GM13977 (cell line): Measurements from ENCODE around the gene IL1B.

Source experiments
- DNase-seq: peaks from one replicate; pipeline ENCODE4 v3.0.0; 2012; ENCODE audit warnings: low spot score
- in situ Hi-C: fragments of 300-500 bp; cut with MboI; formaldehyde crosslinking; loops from one replicate; pipeline ENCODE4 v1.12.0; 2022; ENCODE audit warnings: low sequenced_read_pairs, low pct_unique_long_range_greater_than_20kb, mixed read lengths, inconsistent platforms; ENCODE audit not compliant: unreplicated experiment
- TF ChIP-seq, protein P1 (sequence below): IDR thresholded peaks from 2 replicates; pipeline ENCODE4 v1.5.1; 2012; ENCODE audit warnings: mild to moderate bottlenecking, control low read depth; ENCODE audit not compliant: insufficient read depth; ENCODE audit errors: extremely low read depth, missing control alignments

Gene IL1B

DNA sequence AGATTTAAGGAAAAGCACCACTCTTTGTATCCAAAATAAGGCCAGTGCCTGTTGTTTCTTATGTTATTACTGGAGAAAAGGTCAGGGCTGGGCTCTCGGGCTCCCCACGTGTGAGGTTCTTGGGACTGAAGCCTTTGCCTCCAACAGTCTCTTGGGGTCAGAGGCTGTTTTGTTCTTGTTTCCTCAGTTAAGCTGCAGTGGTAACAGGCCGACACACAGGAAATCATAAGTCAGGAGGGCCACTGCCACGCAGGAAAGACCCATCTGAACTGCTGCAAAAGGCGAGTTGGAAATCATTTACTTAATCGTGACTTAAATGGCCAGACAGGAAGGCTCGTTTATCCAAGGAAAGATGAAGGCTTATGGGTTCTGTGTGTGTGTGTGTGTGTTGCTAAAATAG lies 44.1 kb upstream of the IL1B start:
- in situ Hi-C loops, result loop anchor here (10.0 kb wide), 1 partner anchor 126 kb away; no protein-coding TSS in a partner anchor
- DNase-seq, result no peak
- TF ChIP-seq, protein P1, sequence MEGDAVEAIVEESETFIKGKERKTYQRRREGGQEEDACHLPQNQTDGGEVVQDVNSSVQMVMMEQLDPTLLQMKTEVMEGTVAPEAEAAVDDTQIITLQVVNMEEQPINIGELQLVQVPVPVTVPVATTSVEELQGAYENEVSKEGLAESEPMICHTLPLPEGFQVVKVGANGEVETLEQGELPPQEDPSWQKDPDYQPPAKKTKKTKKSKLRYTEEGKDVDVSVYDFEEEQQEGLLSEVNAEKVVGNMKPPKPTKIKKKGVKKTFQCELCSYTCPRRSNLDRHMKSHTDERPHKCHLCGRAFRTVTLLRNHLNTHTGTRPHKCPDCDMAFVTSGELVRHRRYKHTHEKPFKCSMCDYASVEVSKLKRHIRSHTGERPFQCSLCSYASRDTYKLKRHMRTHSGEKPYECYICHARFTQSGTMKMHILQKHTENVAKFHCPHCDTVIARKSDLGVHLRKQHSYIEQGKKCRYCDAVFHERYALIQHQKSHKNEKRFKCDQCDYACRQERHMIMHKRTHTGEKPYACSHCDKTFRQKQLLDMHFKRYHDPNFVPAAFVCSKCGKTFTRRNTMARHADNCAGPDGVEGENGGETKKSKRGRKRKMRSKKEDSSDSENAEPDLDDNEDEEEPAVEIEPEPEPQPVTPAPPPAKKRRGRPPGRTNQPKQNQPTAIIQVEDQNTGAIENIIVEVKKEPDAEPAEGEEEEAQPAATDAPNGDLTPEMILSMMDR, result no peak

DNA sequence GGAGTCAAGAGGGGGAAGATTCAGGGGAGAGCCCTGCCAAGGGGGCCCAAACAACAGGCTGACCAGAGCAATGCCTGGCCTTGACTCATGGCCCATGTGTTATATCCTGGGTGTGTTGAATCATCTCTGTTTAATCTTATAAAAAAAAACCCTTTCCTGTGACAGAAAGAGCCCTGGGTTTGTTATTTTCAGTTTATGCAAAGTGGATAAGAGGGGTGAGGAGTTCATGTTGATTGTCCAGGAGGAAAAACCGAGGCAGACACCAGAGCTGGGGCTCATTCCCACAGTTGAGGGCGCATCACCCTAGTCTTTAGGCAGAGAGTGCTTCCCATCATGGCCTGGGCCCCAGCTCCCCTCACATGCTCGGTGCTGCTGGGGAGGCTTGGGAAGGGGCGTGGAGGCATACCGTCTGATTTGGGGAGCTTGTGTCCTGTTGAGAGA lies 43.5 kb upstream of the IL1B start:
- DNase-seq, result no peak
- TF ChIP-seq, protein P1, result no peak
- in situ Hi-C loops, result loop anchor here (10.0 kb wide), 1 partner anchor 125 kb away; no protein-coding TSS in a partner anchor

DNA sequence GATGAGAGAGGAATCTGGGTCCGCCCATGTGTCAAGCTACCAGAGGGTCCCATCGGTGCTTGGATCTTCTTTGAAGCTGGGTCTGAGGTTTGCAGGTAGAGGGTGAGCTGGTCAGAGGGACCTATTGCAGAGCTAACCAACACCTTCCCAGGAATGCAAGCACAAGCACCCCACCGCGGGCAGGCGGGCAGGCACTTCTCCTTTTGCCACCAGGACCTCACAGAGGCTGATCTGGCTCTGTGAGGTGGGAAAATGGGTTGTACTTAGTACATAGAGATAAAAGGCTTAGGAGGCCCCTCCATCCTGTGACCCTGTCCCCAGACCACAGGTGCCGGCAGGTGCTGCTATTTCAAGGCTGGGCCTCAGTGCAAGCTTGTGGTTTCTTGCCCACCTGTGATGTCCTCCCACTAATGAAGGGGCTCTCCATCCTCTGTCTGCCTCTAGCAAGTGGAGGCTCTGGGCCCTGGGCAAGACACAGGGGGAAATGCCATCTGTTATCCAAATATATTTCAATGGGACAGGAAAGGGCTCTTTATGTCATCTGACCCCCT lies 43.0 kb upstream of the IL1B start:
- in situ Hi-C loops, result loop anchor here (10.0 kb wide), 1 partner anchor 125 kb away; no protein-coding TSS in a partner anchor

DNA sequence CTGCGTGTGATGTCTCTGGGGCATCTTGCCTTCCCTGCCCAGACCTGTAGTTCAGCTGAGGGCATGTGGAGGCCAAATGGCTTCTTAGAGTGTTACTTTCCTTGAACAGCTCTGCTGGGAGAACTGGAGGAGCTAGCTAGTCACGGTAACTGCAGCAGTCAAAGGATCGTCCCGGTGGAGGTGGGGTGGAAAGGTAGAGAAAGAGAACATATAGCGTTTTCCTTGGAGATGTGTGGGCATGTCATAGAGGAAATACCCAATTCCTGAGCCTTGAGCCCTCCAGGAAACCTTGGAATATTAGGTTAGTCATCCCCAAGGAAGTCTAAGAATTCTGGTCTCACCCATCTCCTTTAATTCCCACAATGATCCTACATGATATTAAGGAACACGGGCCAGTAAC lies 40.8 kb upstream of the IL1B start:
- TF ChIP-seq, protein P1, result no peak
- no peak for DNase-seq
- in situ Hi-C loops, result no loop called here

More for the DNA sequence above, 43.0 kb upstream of the IL1B start:
- TF ChIP-seq, protein P1, result no peak
- DNase-seq, result no peak

DNA sequence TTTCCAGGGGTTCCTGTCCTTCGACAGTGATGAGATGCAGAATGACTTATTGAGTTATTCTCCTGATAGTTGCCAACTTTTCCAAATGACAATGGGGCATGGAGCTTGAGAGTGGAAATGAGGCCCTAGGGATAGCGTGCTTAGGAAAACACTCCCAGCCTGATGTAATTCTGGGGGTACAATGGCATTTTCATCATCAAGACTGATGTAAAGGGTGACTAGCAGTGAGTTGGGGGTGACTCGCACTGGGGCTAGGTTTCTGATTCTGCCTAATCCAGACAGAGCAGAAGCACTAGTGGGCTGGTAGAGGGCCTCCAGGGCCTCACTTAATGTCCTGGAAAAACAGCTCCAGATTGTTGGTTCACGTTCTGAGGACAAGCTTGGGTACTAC lies 40.4 kb upstream of the IL1B start:
- TF ChIP-seq, protein P1, result no peak
- no peak for DNase-seq
- in situ Hi-C loops, result no loop called here

DNA sequence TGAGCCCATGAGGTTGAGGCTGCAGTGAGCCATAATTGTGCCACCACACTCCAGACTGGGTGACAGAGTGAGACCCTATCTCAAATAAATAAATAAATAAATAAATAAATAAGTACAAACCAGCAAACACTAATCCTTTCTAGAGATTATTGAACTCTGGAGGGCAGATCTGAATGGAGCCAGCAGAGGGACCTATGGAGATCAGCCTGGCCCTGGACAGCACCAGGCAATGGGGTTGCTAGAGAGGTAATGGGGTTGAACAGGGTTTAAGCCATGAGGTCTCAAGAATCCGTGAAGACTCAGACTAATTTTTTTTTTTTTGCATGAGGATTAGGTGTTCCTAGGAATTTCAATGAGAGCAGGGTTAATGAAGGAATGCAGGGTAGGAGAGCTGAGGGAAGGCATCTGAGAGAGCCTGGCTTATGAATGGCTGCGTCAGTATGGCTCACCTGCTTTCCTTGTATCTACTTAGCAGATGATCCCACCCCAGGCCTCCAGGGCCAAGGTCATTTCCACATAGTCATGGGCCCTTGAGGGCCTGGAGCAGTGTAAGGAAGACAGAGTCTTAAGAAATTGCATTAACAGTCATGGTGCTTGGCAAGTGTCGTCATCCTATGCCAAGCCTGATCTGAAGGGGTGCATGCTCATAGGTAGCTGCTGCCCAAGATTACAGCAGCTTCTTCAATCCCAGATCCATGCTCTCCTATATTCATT lies 39.8 kb upstream of the IL1B start:
- in situ Hi-C loops, result no loop called here
- TF ChIP-seq, protein P1, result no peak
- DNase-seq, result no peak
